ENCODE data around the gene ZNF532. TPM values are rescaled to one million over a fixed set of nuclear protein-coding genes. Genes with fewer than 3 reads are reported as not detected.
A peak's percentile ranks its signal among the peaks of the same experiment; 100 is the strongest.

Gene ZNF532
- total RNA-seq, 4 donors from 2014 or later: 3.9 to 188 (median 12.7) TPM

GRCh38 chr18:58934933-58935577, 70.4 kb downstream of the ZNF532 start:
- no peaks in the 10 kb centered on the region for H3K9me3 ChIP-seq
- no peaks in the 10 kb centered on the region for H3K36me3 ChIP-seq
- no peaks in the 10 kb centered on the region for H3K27me3 ChIP-seq
- no peak for DNase-seq
- TF ChIP-seq POLR2A (IDR thresholded peaks at IDR 0.05): no peak
- TF ChIP-seq, protein P1, sequence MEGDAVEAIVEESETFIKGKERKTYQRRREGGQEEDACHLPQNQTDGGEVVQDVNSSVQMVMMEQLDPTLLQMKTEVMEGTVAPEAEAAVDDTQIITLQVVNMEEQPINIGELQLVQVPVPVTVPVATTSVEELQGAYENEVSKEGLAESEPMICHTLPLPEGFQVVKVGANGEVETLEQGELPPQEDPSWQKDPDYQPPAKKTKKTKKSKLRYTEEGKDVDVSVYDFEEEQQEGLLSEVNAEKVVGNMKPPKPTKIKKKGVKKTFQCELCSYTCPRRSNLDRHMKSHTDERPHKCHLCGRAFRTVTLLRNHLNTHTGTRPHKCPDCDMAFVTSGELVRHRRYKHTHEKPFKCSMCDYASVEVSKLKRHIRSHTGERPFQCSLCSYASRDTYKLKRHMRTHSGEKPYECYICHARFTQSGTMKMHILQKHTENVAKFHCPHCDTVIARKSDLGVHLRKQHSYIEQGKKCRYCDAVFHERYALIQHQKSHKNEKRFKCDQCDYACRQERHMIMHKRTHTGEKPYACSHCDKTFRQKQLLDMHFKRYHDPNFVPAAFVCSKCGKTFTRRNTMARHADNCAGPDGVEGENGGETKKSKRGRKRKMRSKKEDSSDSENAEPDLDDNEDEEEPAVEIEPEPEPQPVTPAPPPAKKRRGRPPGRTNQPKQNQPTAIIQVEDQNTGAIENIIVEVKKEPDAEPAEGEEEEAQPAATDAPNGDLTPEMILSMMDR (IDR thresholded peaks at IDR 0.05): no peak
- no peaks in the 10 kb centered on the region for H3K4me1 ChIP-seq
- no peak overlapping the region for H3K4me3 ChIP-seq
- H3K27ac ChIP-seq: no peak overlapping the region

DNA sequence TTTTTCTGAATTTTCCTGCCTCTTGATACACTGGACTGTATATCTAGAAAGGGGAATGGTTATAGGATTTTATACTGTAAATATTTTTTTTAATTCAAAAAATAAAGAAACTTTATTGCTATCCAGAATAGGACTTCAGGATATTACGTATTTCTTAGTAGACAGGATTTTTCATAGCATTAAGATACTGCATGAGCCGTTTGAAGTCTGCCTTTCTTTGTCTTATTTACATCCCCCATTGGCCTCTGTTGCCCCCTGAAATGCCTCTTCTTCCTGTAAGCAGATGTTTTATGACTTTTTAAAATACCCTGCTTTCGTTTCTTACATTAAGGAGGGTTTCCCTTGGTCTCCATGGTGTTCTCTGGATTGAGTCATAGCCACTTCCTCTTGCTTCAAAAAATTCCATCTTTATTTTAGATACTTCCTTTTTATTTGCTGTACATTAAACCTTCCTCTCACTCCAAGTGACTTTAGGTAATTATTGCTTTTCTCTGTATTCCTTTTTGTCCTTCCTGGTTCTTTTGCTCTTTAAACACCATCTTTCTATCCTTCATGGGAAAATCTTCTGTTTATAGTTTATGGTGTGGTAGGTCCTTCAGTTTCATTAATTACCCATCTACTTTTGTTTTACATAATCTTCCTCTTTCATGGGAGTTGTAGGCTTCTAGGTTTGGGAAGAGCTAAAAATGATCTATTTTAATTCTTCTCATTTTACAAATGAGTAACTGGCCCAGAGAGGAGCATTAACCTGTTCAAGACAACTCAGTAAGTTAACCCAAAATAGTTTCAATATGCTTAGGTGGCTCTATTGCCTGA, 72.6 kb downstream of the ZNF532 start:
- no peaks in the 10 kb centered on the region for H3K9me3 ChIP-seq
- no peaks in the 10 kb centered on the region for H3K4me1 ChIP-seq
- no peak for TF ChIP-seq POLR2A (IDR thresholded peaks at IDR 0.05)
- TF ChIP-seq, protein P1 (IDR thresholded peaks at IDR 0.05): no peak
- no peak overlapping the region for H3K4me3 ChIP-seq
- no peak for DNase-seq
- no peaks in the 10 kb centered on the region for H3K27me3 ChIP-seq
- H3K36me3 ChIP-seq: peaks cover 0 to 5% (median 0%) of the 10 kb centered on the region in 3 donors
- peak overlapping the region in 2 of 4 donors; percentile 5 to 31 for H3K27ac ChIP-seq

GRCh38 chr18:58937887-58938267, 73.2 kb downstream of the ZNF532 start:
- DNase-seq: no peak
- no peaks in the 10 kb centered on the region for H3K4me1 ChIP-seq
- peaks cover 0 to 5% (median 0%) of the 10 kb centered on the region in 3 donors for H3K36me3 ChIP-seq
- no peak overlapping the region for H3K4me3 ChIP-seq
- H3K9me3 ChIP-seq: no peaks in the 10 kb centered on the region
- peak overlapping the region in 2 of 4 donors; percentile 5 to 31 for H3K27ac ChIP-seq
- no peaks in the 10 kb centered on the region for H3K27me3 ChIP-seq
- no peak for TF ChIP-seq POLR2A (IDR thresholded peaks at IDR 0.05)
- TF ChIP-seq, protein P1 (IDR thresholded peaks at IDR 0.05): no peak

GRCh38 chr18:58941426-58942099, 76.9 kb downstream of the ZNF532 start:
- no peaks in the 10 kb centered on the region for H3K27me3 ChIP-seq
- H3K9me3 ChIP-seq: no peaks in the 10 kb centered on the region
- no peak overlapping the region for H3K27ac ChIP-seq
- H3K36me3 ChIP-seq: peaks cover 0 to 5% (median 0%) of the 10 kb centered on the region in 3 donors
- no peak for DNase-seq
- TF ChIP-seq, protein P1 (IDR thresholded peaks at IDR 0.05): no peak
- peaks cover 0 to 2% (median 0%) of the 10 kb centered on the region in 4 donors for H3K4me1 ChIP-seq
- no peak overlapping the region for H3K4me3 ChIP-seq

GRCh38 chr18:58943896-58944295, 79.2 kb downstream of the ZNF532 start:
- peaks cover 0 to 5% (median 0%) of the 10 kb centered on the region in 3 donors for H3K36me3 ChIP-seq

More at GRCh38 chr18:58943896-58944295, 79.2 kb downstream of the ZNF532 start:
- DNase-seq: no peak
- H3K9me3 ChIP-seq: no peaks in the 10 kb centered on the region
- TF ChIP-seq POLR2A (IDR thresholded peaks at IDR 0.05): no peak
- TF ChIP-seq, protein P1 (IDR thresholded peaks at IDR 0.05): no peak
- no peak overlapping the region for H3K4me3 ChIP-seq
- no peaks in the 10 kb centered on the region for H3K27me3 ChIP-seq
- H3K27ac ChIP-seq: no peak overlapping the region
- peaks cover 0 to 3% (median 0%) of the 10 kb centered on the region in 4 donors for H3K4me1 ChIP-seq

Data from Peyer's patch (tissue), 4 donors.